ENCODE data around the gene ACSM4. TPM values are rescaled to one million over a fixed set of nuclear protein-coding genes. Genes with fewer than 3 reads are reported as not detected.

Gene ACSM4
- total and polyA plus RNA-seq, 9 of the 15 experiments (the other 6 are each of a cell fraction or from before 2014, with no cell fraction given), result not detected

- TF ChIP-seq NR0B1 (IDR thresholded peaks at IDR 0.05; ENCODE audit: partially characterized antibody), result no peak
- no peak for TF ChIP-seq ELF1 (tag; IDR thresholded peaks at IDR 0.05)
- no peak for TF ChIP-seq PHB (CRISPR knock-in tag; IDR thresholded peaks at IDR 0.05)
- TF ChIP-seq CTBP1 (IDR thresholded peaks at IDR 0.05; ENCODE audit: borderline replicate concordance), result peak; percentile 50; the same call in 1 of the 2 replicates
- TF ChIP-seq PHB2 (IDR thresholded peaks at IDR 0.05; ENCODE audit: low read depth), result no peak
- TF ChIP-seq FOSL1 (tag; conservative IDR thresholded peaks at IDR 0.05), result peak; percentile 71; the same call in 1 of the 2 replicates
- TF ChIP-seq SP1 (CRISPR knock-in tag; IDR thresholded peaks at IDR 0.05), result no peak
- TF ChIP-seq ZNF696 (CRISPR knock-in tag; conservative IDR thresholded peaks at IDR 0.05), result no peak
- TF ChIP-seq FOXA3 (CRISPR knock-in tag; conservative IDR thresholded peaks at IDR 0.05 in 1 of 2, IDR thresholded peaks at IDR 0.05 in 1 of 2), result no peak
- no peak for TF ChIP-seq NRF1 (conservative IDR thresholded peaks at IDR 0.05 in 1 of 2, IDR thresholded peaks at IDR 0.05 in 1 of 2)
- no peak for TF ChIP-seq TCF15 (CRISPR knock-in tag; IDR thresholded peaks at IDR 0.05)
- TF ChIP-seq SMARCC2 (IDR thresholded peaks at IDR 0.05; ENCODE audit: low read depth), result peak; percentile 21; the same call in 1 of the 2 replicates
- TF ChIP-seq ZNF589 (CRISPR knock-in tag; IDR thresholded peaks at IDR 0.05; ENCODE audit: low read depth), result no peak
- no peak for TF ChIP-seq TFAP4 (CRISPR knock-in tag; IDR thresholded peaks at IDR 0.05; ENCODE audit: borderline replicate concordance)
- no peak for TF ChIP-seq XRCC5 (IDR thresholded peaks at IDR 0.05; ENCODE audit: low read depth, low read length)
- TF ChIP-seq ATF1 (CRISPR knock-in tag; IDR thresholded peaks at IDR 0.05), result no peak
- peak; percentile 62 for TF ChIP-seq ATF1 (tag; IDR thresholded peaks at IDR 0.05)
- no peak for TF ChIP-seq HNRNPL (IDR thresholded peaks at IDR 0.05; ENCODE audit: low read depth, low read length)
- no peak for TF ChIP-seq ZNF398 (CRISPR knock-in tag; IDR thresholded peaks at IDR 0.05)
- no peak for TF ChIP-seq NFYB (IDR thresholded peaks at IDR 0.05; ENCODE audit: extremely low read depth, insufficient read length)
- TF ChIP-seq GTF2F1 (IDR thresholded peaks at IDR 0.05; ENCODE audit: low read depth, low read length), result no peak
- no peak for TF ChIP-seq SP2 (IDR thresholded peaks at IDR 0.05; ENCODE audit: extremely low read depth, low read depth, low read length, poor library complexity, severe bottlenecking)
- peak; percentile 75 for TF ChIP-seq TEAD4 (IDR thresholded peaks at IDR 0.05; ENCODE audit: low read length)
- no peak for TF ChIP-seq TEAD4 (CRISPR knock-in tag; IDR thresholded peaks at IDR 0.05; ENCODE audit: borderline replicate concordance)
- TF ChIP-seq SMAD2 (IDR thresholded peaks at IDR 0.05; ENCODE audit: low read depth, low read length), result no peak
- TF ChIP-seq ZNF175 (CRISPR knock-in tag; IDR thresholded peaks at IDR 0.05; ENCODE audit: low read depth), result peak; percentile 84
Observed at GRCh38 chr12:7302266-7302986, 1.4 kb upstream of the ACSM4 start (continued).
